Muscle of back (tissue), 11 donors: ENCODE measurements around the gene TOP1. TPM values are rescaled to one million over a fixed set of nuclear protein-coding genes. Genes with fewer than 3 reads are reported as not detected.

Experiments
- DNase-seq, 3 donors: peaks; one replicate each; pipeline versions ENCODE4 v3.0.0 to v3.0.0-alpha.2; 2013
- polyA plus RNA-seq, 10 donors: library from polyadenylated mRNA; unstranded; fragments of 120-200 nt; gene quantifications; one replicate each; pipeline ENCODE4 v1.2.1, GENCODE V29; 2013; ENCODE audit not compliant: insufficient read length in 10 of 10

Gene TOP1
- polyA plus RNA-seq, 10 donors: 49.4 to 70.1 (median 55.7) TPM

GRCh38 chr20:41055679-41056078, 27.1 kb downstream of the TOP1 start:
- no peak for DNase-seq

DNA sequence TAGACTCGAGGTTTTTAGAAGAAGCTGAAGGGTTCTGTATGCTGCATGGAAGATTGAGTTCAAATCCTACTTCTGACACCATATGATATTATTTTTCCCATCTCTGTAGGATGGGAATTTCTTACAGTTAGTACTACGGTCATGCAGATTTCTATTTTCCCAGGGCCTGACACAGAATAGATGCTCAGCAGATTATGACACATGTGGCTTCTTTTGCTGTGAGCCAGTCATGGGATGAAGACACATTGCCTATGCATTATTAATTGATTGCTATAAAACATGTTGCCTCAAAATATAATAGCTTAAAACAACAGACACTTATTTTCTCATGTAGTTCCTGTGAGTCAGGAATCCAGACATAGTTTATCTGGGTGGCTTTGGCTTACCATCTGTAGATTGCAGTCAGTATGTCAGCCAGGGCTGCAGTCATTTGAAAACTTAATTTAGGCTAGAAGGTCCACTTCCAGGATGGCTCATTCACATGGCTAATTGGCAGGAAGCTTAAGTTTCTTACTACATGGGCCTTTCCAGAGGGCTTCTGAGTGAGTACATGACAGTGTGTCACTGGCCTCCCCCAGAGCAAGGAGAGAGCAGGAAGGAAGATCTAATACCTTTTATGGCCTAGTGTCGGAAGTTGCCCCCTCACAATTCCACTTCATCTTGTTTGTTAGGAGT, 29.5 kb downstream of the TOP1 start:
- peak in 1 of 3 donors; percentile 67 for DNase-seq

DNA sequence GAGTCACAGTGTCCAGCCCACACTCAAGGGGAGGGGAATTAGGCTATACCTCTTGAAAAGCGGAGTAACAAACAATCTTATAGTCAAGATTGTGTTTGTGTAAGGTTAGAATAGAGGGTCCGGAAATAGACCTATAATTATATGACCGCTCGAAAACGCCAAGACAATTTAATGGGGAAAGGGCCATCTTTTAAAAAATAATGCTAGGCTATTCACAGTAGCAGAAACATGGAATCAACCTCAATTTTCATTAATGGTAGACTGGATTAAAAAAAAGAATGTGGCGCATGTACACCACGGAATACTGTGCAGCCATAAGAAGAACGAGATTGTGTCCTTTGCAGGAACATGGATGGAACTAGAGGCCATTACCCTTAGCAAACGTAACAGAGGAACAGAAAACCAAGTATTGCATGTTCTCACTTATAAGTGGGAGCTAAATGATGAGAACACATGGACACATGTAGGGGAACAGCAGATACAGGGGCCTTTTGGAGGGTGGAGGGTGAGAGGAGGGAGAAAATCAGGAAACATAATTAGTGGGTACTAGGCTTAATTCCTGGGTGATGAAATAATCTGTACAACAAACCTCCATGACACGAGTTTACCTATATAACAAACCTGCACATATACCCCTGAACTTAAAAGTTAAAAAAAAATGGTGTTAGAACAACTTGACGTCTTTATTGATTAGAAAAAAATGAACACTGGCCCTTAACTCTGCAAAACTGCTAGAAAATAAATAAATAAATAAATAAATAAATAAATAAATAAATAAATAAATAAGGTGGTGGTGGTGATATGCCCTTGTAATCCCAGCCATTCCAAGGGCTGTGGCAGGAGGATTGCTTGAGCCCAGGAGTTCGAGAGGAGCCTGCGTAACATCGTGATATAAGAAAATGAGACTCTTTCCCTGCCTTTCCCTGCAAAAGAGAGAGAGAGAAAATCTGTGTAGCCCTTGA, 30.3 kb downstream of the TOP1 start:
- no peak for DNase-seq

- DNase-seq: no peak
Measured at GRCh38 chr20:41061155-41061554, 32.5 kb downstream of the TOP1 start.

GRCh38 chr20:41063442-41063841, 34.8 kb downstream of the TOP1 start:
- DNase-seq: no peak

- no peak for DNase-seq
Measured at GRCh38 chr20:41064377-41064776, 35.8 kb downstream of the TOP1 start.

- DNase-seq: no peak
Measured at GRCh38 chr20:41065716-41066115, 37.1 kb downstream of the TOP1 start.

GRCh38 chr20:41068806-41069205, 40.2 kb downstream of the TOP1 start:
- DNase-seq: peak in 2 of 3 donors; percentile 45 to 46

- DNase-seq: peak; percentile 62 to 79 (median 66)
Measured at GRCh38 chr20:41072190-41072863, 43.7 kb downstream of the TOP1 start.

GRCh38 chr20:41072915-41073314, 44.3 kb downstream of the TOP1 start:
- no peak for DNase-seq

GRCh38 chr20:41074441-41074840, 45.8 kb downstream of the TOP1 start:
- no peak for DNase-seq

GRCh38 chr20:41076776-41077175, 48.2 kb downstream of the TOP1 start:
- no peak for DNase-seq

GRCh38 chr20:41078329-41078728, 49.7 kb downstream of the TOP1 start:
- DNase-seq: peak in 2 of 3 donors; percentile 35 to 43

DNA sequence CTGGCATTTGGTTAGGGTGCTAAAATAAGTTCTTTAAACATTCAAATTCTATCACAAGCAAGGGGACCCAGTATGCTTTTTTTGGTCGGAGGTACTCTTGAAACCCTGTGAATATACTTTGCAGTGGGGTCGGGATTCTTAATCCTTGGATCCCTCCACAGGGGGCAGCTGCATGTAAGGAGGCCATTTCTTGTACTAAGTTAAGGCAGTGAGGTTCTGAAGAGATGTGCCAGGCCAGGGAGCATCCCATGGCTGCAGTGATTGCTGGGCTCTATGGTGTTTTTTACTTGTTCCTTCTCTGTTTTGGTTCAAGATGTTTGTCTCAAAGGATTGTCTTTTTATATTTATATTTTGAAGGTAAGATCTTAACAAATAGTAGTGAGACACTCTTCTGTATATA, 50.4 kb downstream of the TOP1 start:
- no peak for DNase-seq

- DNase-seq: no peak
Measured at GRCh38 chr20:41080866-41081265, 52.2 kb downstream of the TOP1 start.

DNA sequence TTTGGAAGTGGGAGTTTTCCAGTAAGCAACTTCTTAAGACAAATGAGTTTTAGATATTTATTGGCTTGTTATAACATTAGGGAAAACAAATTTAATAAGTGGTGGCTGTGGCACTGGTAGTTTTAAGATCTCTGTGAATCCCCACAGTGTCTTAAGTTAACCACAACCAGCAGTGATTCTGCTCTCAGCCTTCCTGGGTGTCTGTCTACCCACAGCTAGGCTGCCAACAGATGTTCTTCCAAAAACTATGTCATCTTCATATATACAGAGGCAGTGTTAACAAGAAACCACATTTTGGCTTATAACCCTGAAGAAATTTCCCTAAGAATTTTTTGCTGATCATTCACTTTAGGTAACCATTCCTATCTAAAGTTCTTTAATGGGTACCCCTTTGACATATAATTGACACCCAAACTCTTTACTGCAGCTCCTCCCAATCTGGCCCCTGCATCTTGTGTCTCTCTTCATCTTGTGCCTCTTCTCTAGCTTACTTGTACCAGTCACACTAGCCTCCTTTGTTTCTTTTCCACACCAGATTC, 52.7 kb downstream of the TOP1 start:
- no peak for DNase-seq

DNA sequence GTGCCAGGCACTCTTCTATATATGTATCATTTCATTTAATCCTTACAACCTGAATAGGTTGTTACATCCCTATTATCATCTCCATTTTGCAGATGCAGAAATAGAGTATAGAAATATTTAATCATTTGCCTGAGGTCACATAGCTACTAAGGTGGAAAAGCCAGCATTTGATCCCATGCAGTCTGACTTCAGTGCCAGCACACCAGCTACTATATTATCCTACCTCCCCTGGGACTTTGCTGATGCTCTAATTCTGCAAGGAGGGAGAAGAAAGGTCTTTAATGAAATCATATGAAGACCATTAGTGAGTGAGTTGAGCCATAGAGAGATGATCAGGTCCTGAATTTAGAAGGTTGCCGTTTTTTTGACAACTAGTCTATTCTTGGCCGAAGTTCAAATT, 53.7 kb downstream of the TOP1 start:
- no peak for DNase-seq

DNA sequence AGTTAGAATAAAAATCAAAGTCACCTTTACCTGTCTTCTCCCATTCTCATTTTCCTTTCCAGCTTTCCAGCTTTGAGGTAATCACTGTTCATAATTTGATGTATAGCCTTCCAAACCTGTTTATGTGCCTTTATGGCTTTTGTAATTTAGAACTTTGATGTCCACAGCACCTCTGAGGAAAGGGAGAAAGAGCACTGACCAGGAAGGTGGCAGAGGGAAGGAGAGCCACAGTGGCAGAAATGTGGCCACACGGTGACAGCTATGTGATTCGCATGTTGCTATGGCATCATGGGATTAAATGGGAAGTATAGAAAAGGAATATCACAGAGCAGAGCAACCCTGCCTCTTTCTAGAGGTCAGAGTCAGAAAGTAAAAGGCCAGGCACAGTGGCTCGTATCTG, 57.0 kb downstream of the TOP1 start:
- no peak for DNase-seq

DNA sequence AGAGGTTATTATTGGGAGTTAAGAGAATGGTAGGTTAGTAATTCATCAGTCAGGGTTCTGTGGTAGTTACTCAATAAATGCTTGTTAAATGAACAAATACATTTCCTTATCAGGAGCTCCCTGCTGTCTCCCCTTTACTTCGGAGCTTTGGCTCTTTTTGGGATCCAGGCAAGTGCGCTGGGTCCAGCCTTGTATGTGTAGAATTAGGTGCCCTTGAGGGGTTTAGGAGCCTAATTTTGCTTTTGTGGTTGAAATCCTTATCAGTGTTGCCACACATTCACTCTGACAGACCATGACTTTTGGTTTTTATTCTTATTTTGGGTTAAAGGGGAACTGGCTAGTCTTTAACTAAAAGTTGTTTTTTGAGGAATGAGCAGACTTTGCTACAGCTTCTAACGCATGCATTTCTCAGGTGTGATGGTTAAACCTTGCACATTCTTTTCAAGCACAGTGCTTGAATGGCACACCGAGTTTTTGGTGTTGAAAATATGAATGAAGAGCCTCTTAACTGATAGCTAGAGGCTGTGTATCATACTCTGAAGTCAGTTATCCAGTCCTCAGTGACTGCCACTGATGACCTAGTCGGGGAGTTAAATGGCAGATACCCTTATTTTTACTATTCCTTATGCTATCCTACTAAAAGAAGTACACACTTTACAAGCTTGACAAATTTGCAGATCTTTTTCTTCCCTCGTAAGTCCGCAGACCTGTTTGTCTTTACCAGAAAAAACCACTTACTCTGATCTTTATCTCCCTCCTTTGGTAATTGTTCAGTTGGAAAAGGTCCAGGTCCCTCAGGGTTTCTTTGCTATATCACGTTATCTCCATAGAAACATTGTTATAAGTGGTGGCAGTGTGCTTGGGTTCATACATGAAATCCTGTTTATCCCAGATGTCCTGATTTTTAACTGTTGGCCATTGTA, 58.0 kb downstream of the TOP1 start:
- no peak for DNase-seq

DNA sequence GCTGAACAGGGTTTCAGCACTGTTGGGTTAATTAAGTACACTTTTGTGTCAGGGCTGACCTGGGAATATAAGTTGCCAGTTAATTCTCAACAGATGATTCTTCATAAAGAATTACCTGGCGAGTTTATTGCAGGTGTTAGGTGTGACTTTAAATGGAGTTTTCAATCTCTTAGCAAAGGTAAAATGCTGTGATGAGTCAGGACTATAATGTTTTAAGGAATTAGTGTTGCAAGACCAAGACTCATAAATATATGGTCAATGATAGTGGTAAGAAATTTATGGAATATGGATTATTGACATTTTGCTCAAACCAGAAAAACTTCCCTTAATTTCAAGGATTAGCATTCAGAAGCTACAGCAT, 58.7 kb downstream of the TOP1 start:
- no peak for DNase-seq

DNA sequence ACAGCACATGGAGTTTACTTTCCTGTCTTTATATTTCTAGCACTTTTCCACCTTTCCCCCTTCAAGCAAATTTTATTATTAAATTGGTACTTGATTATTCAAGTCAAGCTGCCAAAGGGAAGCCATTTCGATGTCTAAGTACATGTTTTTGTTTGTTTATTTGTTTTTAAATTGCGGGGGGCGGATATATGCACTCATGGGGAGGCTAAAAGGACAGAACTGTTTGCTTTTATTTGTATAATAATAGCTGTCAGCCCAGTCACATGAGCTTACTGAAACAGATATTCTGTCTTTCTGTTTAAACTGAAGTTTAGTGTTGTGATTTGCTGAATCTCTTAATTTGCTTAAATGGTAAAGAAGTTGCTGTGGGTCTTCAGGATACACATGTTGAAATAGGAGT, 59.2 kb downstream of the TOP1 start:
- no peak for DNase-seq
